ENCODE measurements around the gene WRAP73. TPM values are rescaled to one million over a fixed set of nuclear protein-coding genes. Genes with fewer than 3 reads are reported as not detected.
A peak's percentile ranks its signal among the peaks of the same experiment; 100 is the strongest.

Gene WRAP73
- polyA plus RNA-seq, 3 donors = 26.1 to 64.9 (median 33.2) TPM

DNA sequence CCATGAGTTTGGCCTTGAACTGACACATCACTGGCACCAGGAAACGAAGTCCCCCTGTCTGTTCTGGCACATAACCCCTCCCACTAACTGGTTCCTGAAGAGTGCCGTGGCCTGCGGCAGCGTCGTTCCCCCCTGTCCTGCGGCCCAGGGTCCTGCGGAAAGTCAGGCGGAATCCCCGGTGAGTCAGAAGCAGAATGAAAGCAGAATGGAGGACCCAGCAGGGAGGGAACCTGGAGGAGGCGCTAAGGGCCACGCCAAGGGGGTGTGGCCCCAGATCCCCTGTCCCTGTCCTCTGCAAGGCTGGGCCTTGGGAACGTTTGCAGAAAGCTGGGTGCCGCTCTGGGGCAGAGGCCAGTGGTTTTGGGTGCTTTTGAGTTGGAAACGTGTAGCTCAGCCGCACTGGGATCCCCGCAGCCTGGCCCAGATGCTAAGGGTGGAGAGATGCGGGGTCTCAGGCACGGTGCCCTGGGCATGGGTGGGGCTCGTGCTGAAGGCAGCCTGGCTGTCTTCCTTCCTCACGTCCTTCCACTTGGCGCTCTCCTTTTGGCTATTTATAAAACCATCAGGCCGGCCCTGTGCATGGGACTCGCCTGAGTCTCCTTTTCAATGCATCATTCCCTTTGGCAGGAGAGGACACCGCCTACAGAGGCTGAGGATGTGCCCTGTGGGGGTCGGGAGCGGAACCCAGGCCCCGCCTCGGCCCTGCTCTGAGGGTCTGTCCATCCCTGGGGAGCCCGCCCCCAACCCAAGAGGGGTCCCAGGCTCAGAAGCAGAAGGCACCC, 38.6 kb upstream of the WRAP73 start:
- no peak overlapping the region for H3K27ac ChIP-seq (ENCODE audit: low read depth in 1 of 2, low read length in 2 of 2)
- no peak overlapping the region for H3K4me2 ChIP-seq (replicated peaks; ENCODE audit: extremely low read depth, low read length, poor library complexity, severe bottlenecking)
- no peaks in the 10 kb centered on the region for H3K36me3 ChIP-seq (replicated peaks in 1 of 2; ENCODE audit: control insufficient read depth in 1 of 2, insufficient read depth in 2 of 2, low read length in 2 of 2)
- H3K79me2 ChIP-seq (ENCODE audit: insufficient read depth, low read length) = no peaks in the 10 kb centered on the region
- Mint-ChIP-seq H3K36me3 (no peaks in the 10 kb centered on the region), H3K27me3 (ENCODE audit: low read depth in 3 of 3) (peaks cover 3 to 17% (median 5%) of the 10 kb centered on the region in 3 donors), H3K4me1 (peaks cover 12% of the 10 kb centered on the region), H3K9me3 (no peaks in the 10 kb centered on the region), H3K4me3 (peak overlapping the region in 1 of 2 donors; percentile 27), H3K27ac (no peak overlapping the region)
- TF ChIP-seq, protein P1, sequence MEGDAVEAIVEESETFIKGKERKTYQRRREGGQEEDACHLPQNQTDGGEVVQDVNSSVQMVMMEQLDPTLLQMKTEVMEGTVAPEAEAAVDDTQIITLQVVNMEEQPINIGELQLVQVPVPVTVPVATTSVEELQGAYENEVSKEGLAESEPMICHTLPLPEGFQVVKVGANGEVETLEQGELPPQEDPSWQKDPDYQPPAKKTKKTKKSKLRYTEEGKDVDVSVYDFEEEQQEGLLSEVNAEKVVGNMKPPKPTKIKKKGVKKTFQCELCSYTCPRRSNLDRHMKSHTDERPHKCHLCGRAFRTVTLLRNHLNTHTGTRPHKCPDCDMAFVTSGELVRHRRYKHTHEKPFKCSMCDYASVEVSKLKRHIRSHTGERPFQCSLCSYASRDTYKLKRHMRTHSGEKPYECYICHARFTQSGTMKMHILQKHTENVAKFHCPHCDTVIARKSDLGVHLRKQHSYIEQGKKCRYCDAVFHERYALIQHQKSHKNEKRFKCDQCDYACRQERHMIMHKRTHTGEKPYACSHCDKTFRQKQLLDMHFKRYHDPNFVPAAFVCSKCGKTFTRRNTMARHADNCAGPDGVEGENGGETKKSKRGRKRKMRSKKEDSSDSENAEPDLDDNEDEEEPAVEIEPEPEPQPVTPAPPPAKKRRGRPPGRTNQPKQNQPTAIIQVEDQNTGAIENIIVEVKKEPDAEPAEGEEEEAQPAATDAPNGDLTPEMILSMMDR (IDR thresholded peaks at IDR 0.05) = no peak
- H3K9me3 ChIP-seq (replicated peaks in 1 of 2; ENCODE audit: control insufficient read depth in 1 of 2, insufficient read depth in 1 of 2, low read length in 2 of 2) = no peaks in the 10 kb centered on the region
- H4K20me1 ChIP-seq (ENCODE audit: insufficient read depth, low read length) = no peaks in the 10 kb centered on the region
- H2AFZ ChIP-seq (ENCODE audit: insufficient read depth, low read depth, low read length, poor library complexity, severe bottlenecking) = no peak overlapping the region
- WGBS (ENCODE audit: insufficient coverage) = 82% methylated on average over 20 of the region's 29 CpGs
- intact Hi-C loops (cut with micrococcal nuclease) = no loop called here
- peaks cover 4 to 14% of the 10 kb centered on the region in 2 donors for H3K4me1 ChIP-seq (ENCODE audit: control insufficient read depth in 1 of 2, insufficient read depth in 2 of 2, low read length in 2 of 2)
- no peak overlapping the region for H3K4me3 ChIP-seq (replicated peaks in 1 of 3; ENCODE audit: low read depth in 2 of 3, low read length in 3 of 3)
- no peak overlapping the region for H3K9ac ChIP-seq (ENCODE audit: insufficient read depth, low read length, poor library complexity, severe bottlenecking)
- no peaks in the 10 kb centered on the region for H3K27me3 ChIP-seq (ENCODE audit: control insufficient read depth in 2 of 2, insufficient read depth in 2 of 2, low read length in 2 of 2)
- DNase-seq = peak in 2 of 3 donors; percentile 14 to 31

- 96% methylated on average over 4 of the region's 12 CpGs for WGBS (ENCODE audit: insufficient coverage)
Measured at GRCh38 chr1:3687504-3687903, 37.6 kb upstream of the WRAP73 start.

More at GRCh38 chr1:3687504-3687903, 37.6 kb upstream of the WRAP73 start:
- Histone ChIP-seq H3K79me2 (ENCODE audit: insufficient read depth, low read length) (no peaks in the 10 kb centered on the region), H3K4me3 (replicated peaks in 1 of 3; ENCODE audit: low read depth in 2 of 3, low read length in 3 of 3) (no peak overlapping the region), H3K4me2 (replicated peaks; ENCODE audit: extremely low read depth, low read length, poor library complexity, severe bottlenecking) (no peak overlapping the region), H4K20me1 (ENCODE audit: insufficient read depth, low read length) (no peaks in the 10 kb centered on the region), H3K9ac (ENCODE audit: insufficient read depth, low read length, poor library complexity, severe bottlenecking) (no peak overlapping the region), H3K36me3 (replicated peaks in 1 of 2; ENCODE audit: control insufficient read depth in 1 of 2, insufficient read depth in 2 of 2, low read length in 2 of 2) (no peaks in the 10 kb centered on the region), H3K27me3 (ENCODE audit: control insufficient read depth in 2 of 2, insufficient read depth in 2 of 2, low read length in 2 of 2) (no peaks in the 10 kb centered on the region), H3K9me3 (replicated peaks in 1 of 2; ENCODE audit: control insufficient read depth in 1 of 2, insufficient read depth in 1 of 2, low read length in 2 of 2) (no peaks in the 10 kb centered on the region), H2AFZ (ENCODE audit: insufficient read depth, low read depth, low read length, poor library complexity, severe bottlenecking) (no peak overlapping the region), H3K27ac (ENCODE audit: low read depth in 1 of 2, low read length in 2 of 2) (no peak overlapping the region), H3K4me1 (ENCODE audit: control insufficient read depth in 1 of 2, insufficient read depth in 2 of 2, low read length in 2 of 2) (peaks cover 4 to 14% of the 10 kb centered on the region in 2 donors)
- no peak overlapping the region for H3K27ac Mint-ChIP-seq
- DNase-seq = no peak
- H3K36me3 Mint-ChIP-seq = no peaks in the 10 kb centered on the region
- H3K4me1 Mint-ChIP-seq = peaks cover 12% of the 10 kb centered on the region
- intact Hi-C loops (cut with micrococcal nuclease) = no loop called here
- H3K9me3 Mint-ChIP-seq = peaks cover 0 to 1% (median 0%) of the 10 kb centered on the region in 7 donors
- H3K27me3 Mint-ChIP-seq (ENCODE audit: low read depth in 3 of 3) = peaks cover 3 to 20% (median 5%) of the 10 kb centered on the region in 3 donors
- H3K4me3 Mint-ChIP-seq = no peak overlapping the region
- TF ChIP-seq, protein P1 (IDR thresholded peaks at IDR 0.05) = no peak

Data from CD14-positive monocyte (primary cell).